Body of pancreas (tissue), 4 donors: ENCODE results near the gene ADAMTS17.

ENCODE experiments used
- CTCF ChIP-seq, 7 experiments: fragments of 450-650 bp in 4 of 7; fragments of 200-600 bp in 3 of 7; sonication (generic) in 3 of 7; IDR thresholded peaks; one replicate each; pipeline ENCODE4 v1.5.1; 2016 to 2019; ENCODE audit warnings: antibody characterized with exemption in 7 of 7
- POLR2A ChIP-seq, 3 donors: fragments of 450-650 bp; IDR thresholded peaks; one replicate each; pipeline ENCODE4 v1.6.1; 2016; ENCODE audit warnings: antibody characterized with exemption in 3 of 3, mild to moderate bottlenecking in 2 of 3

GRCh38 chr15:99929266-99929665, 412.5 kb downstream of the ADAMTS17 start:
- TF ChIP-seq POLR2A (IDR thresholded peaks at IDR 0.05): no peak
- TF ChIP-seq CTCF (IDR thresholded peaks at IDR 0.05): no peak
